NCI-H1417 treated with DMSO at 0.1 percent for 48 hours (cell line): ENCODE measurements around the gene RANBP9.

ENCODE experiments used
- DNase-seq: peaks from one replicate; lab custom pipeline; 2025; lab: John Stamatoyannopoulos, UW

Gene RANBP9

GRCh38 chr6:13710552-13711323, 897 bp downstream of the RANBP9 start:
- no peak for DNase-seq

GRCh38 chr6:13709689-13710551, 1.7 kb downstream of the RANBP9 start:
- no peak for DNase-seq

GRCh38 chr6:13708736-13709135, 2.9 kb downstream of the RANBP9 start:
- DNase-seq, result no peak

GRCh38 chr6:13703496-13703895, 8.1 kb downstream of the RANBP9 start:
- DNase-seq, result no peak

- no peak for DNase-seq
Measured at GRCh38 chr6:13702809-13703302, 8.8 kb downstream of the RANBP9 start.

GRCh38 chr6:13700232-13700631, 11.4 kb downstream of the RANBP9 start:
- no peak for DNase-seq

GRCh38 chr6:13698715-13699114, 12.9 kb downstream of the RANBP9 start:
- no peak for DNase-seq

GRCh38 chr6:13697857-13698256, 13.8 kb downstream of the RANBP9 start:
- DNase-seq, result no peak

- no peak for DNase-seq
Measured at GRCh38 chr6:13696226-13696625, 15.4 kb downstream of the RANBP9 start.

GRCh38 chr6:13695252-13695651, 16.4 kb downstream of the RANBP9 start:
- DNase-seq, result no peak

GRCh38 chr6:13694562-13694961, 17.1 kb downstream of the RANBP9 start:
- no peak for DNase-seq

- no peak for DNase-seq
Measured at GRCh38 chr6:13689511-13690256, 22.0 kb downstream of the RANBP9 start.

GRCh38 chr6:13688692-13689196, 22.9 kb downstream of the RANBP9 start:
- no peak for DNase-seq

- DNase-seq, result no peak
Measured at GRCh38 chr6:13687917-13688351, 23.7 kb downstream of the RANBP9 start.

- DNase-seq, result no peak
Measured at GRCh38 chr6:13684855-13685254, 26.8 kb downstream of the RANBP9 start.

- no peak for DNase-seq
Measured at GRCh38 chr6:13683038-13683437, 28.6 kb downstream of the RANBP9 start.

- no peak for DNase-seq
Measured at GRCh38 chr6:13682346-13682745, 29.3 kb downstream of the RANBP9 start.

- no peak for DNase-seq
Measured at GRCh38 chr6:13681305-13682061, 30.2 kb downstream of the RANBP9 start.

- DNase-seq, result no peak
Measured at GRCh38 chr6:13680448-13680968, 31.1 kb downstream of the RANBP9 start.

- DNase-seq, result no peak
Measured at GRCh38 chr6:13679996-13680395, 31.6 kb downstream of the RANBP9 start.
